Thyroid gland (tissue), 4 donors: Measurements from ENCODE around the gene EDEM3.

Source experiments
- POLR2A ChIP-seq, 2 donors: fragments of 450-650 bp; IDR thresholded peaks; one replicate each; pipeline ENCODE4 v1.6.1; 2017; ENCODE audit warnings: antibody characterized with exemption in 2 of 2, mild to moderate bottlenecking in 2 of 2, moderate library complexity in 1 of 2
- TF ChIP-seq, protein P1 (sequence below), 6 experiments: fragments of 200-600 bp in 3 of 6; fragments of 450-650 bp in 3 of 6; sonication (generic) in 3 of 6; IDR thresholded peaks; one replicate each; pipeline ENCODE4 v1.5.1; 2016 to 2019; ENCODE audit warnings: antibody characterized with exemption in 6 of 6, mild to moderate bottlenecking in 2 of 6, inconsistent platforms in 1 of 6, moderate library complexity in 1 of 6

DNA sequence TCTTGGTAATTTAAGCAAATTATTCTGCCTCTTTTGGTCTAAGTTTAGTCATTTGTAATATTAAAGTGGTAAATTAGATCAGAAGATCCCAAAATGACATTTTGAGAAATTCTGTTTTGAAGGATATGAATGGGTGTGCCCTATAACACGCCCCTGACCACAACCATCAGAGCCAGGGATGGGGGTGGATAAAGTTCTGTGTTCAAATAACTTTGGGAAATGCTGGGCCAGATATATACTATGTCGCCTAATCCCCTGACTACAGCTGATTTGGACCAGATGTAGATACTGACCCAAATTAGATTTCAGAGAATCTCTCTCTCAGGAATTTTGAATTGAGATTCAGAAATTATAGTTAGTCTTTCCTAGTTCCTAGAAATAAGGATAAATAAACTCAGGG is 21.2 kb upstream of the EDEM3 start:
- TF ChIP-seq, protein P1, sequence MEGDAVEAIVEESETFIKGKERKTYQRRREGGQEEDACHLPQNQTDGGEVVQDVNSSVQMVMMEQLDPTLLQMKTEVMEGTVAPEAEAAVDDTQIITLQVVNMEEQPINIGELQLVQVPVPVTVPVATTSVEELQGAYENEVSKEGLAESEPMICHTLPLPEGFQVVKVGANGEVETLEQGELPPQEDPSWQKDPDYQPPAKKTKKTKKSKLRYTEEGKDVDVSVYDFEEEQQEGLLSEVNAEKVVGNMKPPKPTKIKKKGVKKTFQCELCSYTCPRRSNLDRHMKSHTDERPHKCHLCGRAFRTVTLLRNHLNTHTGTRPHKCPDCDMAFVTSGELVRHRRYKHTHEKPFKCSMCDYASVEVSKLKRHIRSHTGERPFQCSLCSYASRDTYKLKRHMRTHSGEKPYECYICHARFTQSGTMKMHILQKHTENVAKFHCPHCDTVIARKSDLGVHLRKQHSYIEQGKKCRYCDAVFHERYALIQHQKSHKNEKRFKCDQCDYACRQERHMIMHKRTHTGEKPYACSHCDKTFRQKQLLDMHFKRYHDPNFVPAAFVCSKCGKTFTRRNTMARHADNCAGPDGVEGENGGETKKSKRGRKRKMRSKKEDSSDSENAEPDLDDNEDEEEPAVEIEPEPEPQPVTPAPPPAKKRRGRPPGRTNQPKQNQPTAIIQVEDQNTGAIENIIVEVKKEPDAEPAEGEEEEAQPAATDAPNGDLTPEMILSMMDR (IDR thresholded peaks at IDR 0.05): no peak
- no peak for TF ChIP-seq POLR2A (IDR thresholded peaks at IDR 0.05)
